ENCODE data around the gene CRHR2.

The CRHR2 gene

DNA sequence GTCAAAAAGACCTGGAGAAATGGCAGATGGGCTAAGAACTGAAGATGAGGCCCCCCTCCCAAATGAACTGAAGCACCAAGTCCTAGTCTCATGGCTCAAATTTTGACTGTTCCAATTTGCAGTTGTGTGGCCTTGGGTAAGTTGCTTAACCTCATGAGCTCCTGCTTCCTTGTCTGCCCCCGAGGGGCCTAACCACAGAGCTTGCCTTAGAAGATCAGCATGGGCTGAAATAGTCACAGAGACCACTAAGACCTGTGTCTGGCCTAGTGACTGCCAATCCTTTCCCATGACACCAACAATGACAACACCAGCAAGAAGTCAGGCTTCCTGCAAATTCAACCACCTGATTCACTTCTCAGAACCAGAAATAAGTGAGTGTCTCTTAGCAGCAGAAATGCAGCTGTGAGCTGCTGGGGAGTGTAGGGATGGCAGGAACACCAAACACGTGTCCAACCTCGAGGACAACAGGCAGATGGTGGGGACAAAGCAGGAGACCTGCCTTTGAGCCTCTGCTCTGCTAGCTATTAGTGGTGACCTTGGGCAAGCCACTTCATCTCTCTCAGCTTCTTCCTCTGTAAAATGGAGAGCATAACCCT, 23.7 kb downstream of the CRHR2 start:
- no peak for DNase-seq (ENCODE audit: low read depth in 2 of 2)
- H3K4me3 ChIP-seq (replicated peaks in 1 of 2; ENCODE audit: low read depth in 2 of 2, low read length in 2 of 2) = no peak overlapping the region
- TF ChIP-seq, protein P1, sequence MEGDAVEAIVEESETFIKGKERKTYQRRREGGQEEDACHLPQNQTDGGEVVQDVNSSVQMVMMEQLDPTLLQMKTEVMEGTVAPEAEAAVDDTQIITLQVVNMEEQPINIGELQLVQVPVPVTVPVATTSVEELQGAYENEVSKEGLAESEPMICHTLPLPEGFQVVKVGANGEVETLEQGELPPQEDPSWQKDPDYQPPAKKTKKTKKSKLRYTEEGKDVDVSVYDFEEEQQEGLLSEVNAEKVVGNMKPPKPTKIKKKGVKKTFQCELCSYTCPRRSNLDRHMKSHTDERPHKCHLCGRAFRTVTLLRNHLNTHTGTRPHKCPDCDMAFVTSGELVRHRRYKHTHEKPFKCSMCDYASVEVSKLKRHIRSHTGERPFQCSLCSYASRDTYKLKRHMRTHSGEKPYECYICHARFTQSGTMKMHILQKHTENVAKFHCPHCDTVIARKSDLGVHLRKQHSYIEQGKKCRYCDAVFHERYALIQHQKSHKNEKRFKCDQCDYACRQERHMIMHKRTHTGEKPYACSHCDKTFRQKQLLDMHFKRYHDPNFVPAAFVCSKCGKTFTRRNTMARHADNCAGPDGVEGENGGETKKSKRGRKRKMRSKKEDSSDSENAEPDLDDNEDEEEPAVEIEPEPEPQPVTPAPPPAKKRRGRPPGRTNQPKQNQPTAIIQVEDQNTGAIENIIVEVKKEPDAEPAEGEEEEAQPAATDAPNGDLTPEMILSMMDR (IDR thresholded peaks at IDR 0.05; ENCODE audit: low read depth, low read length) = no peak

DNA sequence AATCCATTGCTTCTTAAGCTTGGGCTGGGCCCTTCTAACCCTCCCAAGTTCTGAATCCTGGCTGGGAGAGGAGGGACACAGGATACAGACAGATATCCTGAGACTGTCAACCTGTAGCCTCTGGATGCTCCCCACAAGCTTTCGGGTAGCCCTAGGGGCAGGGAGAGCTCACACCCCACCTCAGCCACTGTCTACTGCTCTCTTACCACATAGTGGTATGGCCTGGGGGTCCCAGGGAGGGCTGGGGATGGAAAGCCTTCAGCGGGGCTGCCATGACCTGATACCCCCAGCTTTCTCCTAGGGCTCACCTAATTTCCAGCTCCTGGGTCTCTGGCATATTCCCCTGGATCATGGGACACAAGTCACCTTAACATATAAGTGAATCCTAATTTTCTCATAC, 25.1 kb downstream of the CRHR2 start:
- H3K4me3 ChIP-seq (replicated peaks in 1 of 2; ENCODE audit: low read depth in 2 of 2, low read length in 2 of 2) = no peak overlapping the region
- TF ChIP-seq, protein P1 (IDR thresholded peaks at IDR 0.05; ENCODE audit: low read depth, low read length) = no peak
- DNase-seq (ENCODE audit: low read depth in 2 of 2) = no peak

DNA sequence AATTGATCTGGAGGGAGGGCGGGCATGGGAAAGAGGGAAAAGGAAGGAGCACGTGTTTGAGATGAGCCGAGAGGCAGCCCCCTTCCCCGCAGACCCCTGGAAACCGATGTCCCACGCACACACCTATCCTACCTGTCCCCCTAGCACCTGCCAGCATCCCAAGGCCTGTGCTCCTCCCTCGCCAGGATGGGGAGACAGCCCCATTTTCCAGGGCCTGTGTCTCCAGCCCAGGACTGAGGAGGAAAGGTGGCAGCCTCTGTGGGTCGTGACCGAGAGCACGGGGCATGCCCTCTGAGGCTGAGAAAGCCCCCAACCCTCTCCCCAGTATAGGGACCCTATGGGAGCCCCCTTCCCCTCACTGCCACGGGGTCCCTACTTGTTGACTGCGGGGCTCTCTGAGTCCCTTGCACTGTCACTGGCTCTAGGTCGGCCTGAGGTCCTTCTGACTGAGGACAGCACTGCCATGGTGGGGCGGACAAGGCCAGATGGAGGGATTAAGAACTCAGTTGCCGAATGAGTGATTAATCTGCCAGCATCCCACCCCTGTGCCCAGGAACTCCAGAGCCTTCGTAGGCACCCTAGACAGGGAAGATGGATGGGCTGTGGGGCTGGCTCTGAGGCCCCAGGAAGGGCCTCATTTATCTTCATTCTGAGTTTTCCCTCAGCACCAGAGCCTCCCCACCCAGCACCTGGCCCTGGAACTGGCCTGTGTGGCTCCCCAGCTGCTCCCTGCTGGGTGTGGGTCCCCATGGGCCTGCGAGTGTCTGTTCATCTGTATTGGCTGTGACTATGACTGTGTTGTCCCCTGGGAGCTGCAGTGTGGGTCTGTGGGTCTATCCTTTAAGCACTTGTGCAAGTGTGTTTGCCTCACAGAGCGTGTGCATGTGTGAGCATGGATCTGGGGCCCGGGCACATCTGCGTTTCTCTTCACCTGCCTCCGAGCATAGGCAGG, 26.0 kb downstream of the CRHR2 start:
- TF ChIP-seq, protein P1 (IDR thresholded peaks at IDR 0.05; ENCODE audit: low read depth, low read length) = no peak
- no peak for DNase-seq (ENCODE audit: low read depth in 2 of 2)
- no peak overlapping the region for H3K4me3 ChIP-seq (replicated peaks in 1 of 2; ENCODE audit: low read depth in 2 of 2, low read length in 2 of 2)

DNA sequence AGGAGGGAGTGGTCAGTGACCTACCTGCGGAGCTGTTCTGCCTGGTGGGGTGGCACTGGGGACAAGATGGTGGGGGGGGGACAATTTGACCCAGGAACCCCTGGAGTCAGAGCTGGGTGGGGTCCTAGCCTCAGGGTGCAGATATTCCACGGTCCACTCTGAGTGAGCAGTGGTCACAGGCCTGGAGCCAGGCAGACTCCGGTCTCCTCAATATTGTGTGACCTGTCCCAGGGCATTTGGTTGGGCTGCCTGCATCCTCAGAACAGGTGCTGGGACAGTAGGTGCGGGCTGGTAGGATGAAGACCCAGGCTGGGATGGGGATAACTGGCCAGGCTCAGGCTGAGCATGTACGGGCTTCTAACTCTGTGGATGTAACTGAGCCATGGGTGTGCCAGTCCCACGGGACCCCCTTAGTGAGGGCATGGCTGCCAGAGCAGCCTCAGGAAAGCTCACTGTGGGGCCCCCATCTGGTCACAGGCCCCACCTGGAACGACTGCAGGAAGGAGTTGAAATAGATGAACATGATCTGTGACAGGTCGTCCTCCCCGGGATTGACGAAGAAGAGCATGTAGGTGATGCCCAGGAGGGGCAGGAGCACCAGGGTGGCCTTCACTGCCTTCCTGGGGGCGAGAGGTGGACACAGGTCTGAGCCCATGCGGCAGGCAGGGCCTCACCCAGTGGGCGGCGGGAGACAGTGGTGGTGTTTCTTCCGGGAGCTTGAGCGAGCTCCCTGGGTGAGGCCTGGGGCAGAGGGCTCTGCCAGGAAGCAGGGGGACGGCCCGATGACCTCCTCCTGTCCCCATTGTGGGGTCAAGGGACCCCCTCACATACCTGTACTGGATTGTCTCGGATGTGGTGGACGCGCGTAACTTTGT, 26.9 kb downstream of the CRHR2 start:
- TF ChIP-seq, protein P1 (IDR thresholded peaks at IDR 0.05; ENCODE audit: low read depth, low read length) = no peak
- no peak for DNase-seq (ENCODE audit: low read depth in 2 of 2)
- no peak overlapping the region for H3K4me3 ChIP-seq (replicated peaks in 1 of 2; ENCODE audit: low read depth in 2 of 2, low read length in 2 of 2)

DNA sequence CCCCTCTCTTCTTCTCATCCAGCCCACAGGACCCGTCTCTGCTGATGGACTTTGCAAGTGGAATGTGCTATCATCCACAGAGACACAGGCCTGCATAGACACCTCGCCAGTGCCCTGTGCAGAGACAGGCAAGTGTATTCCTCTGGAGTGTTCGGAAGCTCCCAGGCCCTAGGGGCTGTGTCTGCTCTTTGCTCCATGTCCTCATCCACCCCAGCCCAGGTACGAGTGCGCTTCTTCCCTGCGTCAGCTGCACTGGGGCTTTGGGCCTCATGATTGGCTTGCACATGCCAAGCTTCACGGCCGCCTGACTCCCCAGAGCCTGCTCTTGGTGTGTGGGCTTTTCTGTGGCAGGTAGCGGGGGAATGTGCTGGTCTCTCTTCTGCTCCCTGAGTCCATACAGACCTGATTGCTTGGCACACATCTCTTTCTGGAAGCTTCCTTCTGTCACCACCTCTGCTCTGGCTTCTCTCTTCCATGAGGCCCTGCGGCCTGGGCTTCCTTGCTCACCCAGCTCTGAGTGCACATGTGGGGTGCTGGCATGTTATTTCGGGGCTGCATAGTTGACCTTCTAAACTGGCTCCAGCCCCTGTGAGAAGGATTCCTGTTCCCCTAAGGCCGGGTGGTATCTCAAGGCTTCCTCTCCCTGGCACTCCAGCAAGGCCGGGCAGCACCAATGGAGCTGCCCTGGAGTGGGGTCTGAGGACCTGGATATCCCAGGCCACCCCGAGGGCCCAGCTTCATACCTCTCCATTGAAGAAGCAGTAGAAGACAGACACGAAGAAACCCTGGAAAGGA, 27.8 kb downstream of the CRHR2 start:
- DNase-seq (ENCODE audit: low read depth in 2 of 2) = no peak

More for the DNA sequence above, 27.8 kb downstream of the CRHR2 start:
- no peak overlapping the region for H3K4me3 ChIP-seq (replicated peaks in 1 of 2; ENCODE audit: low read depth in 2 of 2, low read length in 2 of 2)
- TF ChIP-seq, protein P1 (IDR thresholded peaks at IDR 0.05; ENCODE audit: low read depth, low read length) = no peak

Measured in cardiac fibroblast (primary cell).